ENCODE measurements around the gene DAPK2.

DAPK2 gene

DNA sequence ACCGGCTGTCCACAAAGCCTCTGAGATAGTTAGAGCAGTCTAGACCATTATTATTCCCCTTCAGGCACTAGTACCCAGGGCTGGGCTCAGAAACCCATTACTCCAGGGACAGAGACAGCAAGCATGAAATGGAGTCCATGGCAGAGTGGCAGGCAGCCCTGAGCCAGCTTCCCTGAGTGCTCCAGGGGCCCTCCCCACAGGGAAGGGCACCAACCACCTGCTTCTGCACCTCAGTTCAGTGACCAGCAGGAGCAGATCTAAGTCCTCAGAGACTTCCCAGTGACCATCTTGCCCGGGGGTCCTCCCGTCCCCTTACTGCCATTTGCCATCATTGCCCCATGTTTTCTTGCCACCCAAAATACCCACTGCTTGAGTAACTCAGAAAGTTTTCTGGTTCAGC, 62.0 kb downstream of the DAPK2 start:
- no peak overlapping the region for H2AK5ac ChIP-seq (ENCODE audit: low read length, severe bottlenecking)
- H3K18ac ChIP-seq (ENCODE audit: low read depth in 1 of 2, low read length in 2 of 2) = no peak overlapping the region
- H4K8ac ChIP-seq (ENCODE audit: low read length) = no peak overlapping the region
- H3K9ac ChIP-seq (ENCODE audit: low read length) = no peak overlapping the region
- no peak overlapping the region for H3K27ac ChIP-seq (ENCODE audit: low read length, poor library complexity, severe bottlenecking)
- no peak overlapping the region for H3K14ac ChIP-seq (ENCODE audit: low read length in 2 of 2)
- H3K4me1 ChIP-seq (ENCODE audit: control insufficient read depth, insufficient read depth, low read depth, low read length) = peaks cover under 1% of the 10 kb centered on the region
- H3K27me3 ChIP-seq (ENCODE audit: control insufficient read depth in 1 of 2, insufficient read depth in 1 of 2, low read length in 2 of 2) = peaks cover 0 to 19% of the 10 kb centered on the region in 2 experiments
- H2BK15ac ChIP-seq (ENCODE audit: low read depth, poor library complexity, severe bottlenecking) = no peak overlapping the region
- no peak overlapping the region for H2BK12ac ChIP-seq (ENCODE audit: low read length in 2 of 2)
- H3K36me3 ChIP-seq (ENCODE audit: control insufficient read depth in 1 of 2, insufficient read depth in 2 of 2, low read depth in 1 of 2, low read length in 2 of 2) = peaks cover 3 to 11% of the 10 kb centered on the region in 2 experiments
- WGBS = 93% methylated on average over 3 of the region's 3 CpGs
- H2AFZ ChIP-seq (ENCODE audit: low read depth, low read length) = no peak overlapping the region
- H3K9me3 ChIP-seq (ENCODE audit: control insufficient read depth, low read length) = no peaks in the 10 kb centered on the region
- H2BK120ac ChIP-seq (ENCODE audit: low read depth, low read length) = no peak overlapping the region
- H3K23ac ChIP-seq (ENCODE audit: low read length in 2 of 2) = no peak overlapping the region
- no peaks in the 10 kb centered on the region for H3K79me1 ChIP-seq (replicated peaks; ENCODE audit: low read length, poor library complexity, severe bottlenecking)
- no peak overlapping the region for H3K4me2 ChIP-seq (ENCODE audit: low read length, poor library complexity, severe bottlenecking)
- no peak overlapping the region for H3K4me3 ChIP-seq (ENCODE audit: insufficient read depth in 1 of 2, low read depth in 1 of 2, low read length in 2 of 2)
- H3K4ac ChIP-seq (ENCODE audit: low read depth in 1 of 2, low read length in 2 of 2) = no peak overlapping the region
- H2BK5ac ChIP-seq (ENCODE audit: low read depth, low read length, poor library complexity, severe bottlenecking) = no peak overlapping the region
- DNase-seq = no peak
- no peak overlapping the region for H4K91ac ChIP-seq (ENCODE audit: low read length)

- Histone ChIP-seq H2BK5ac (ENCODE audit: low read depth, low read length, poor library complexity, severe bottlenecking) (no peak overlapping the region), H3K4ac (ENCODE audit: low read depth in 1 of 2, low read length in 2 of 2) (no peak overlapping the region), H3K23ac (ENCODE audit: low read length in 2 of 2) (no peak overlapping the region), H3K9ac (ENCODE audit: low read length) (no peak overlapping the region), H2AFZ (ENCODE audit: low read depth, low read length) (no peak overlapping the region), H4K91ac (ENCODE audit: low read length) (no peak overlapping the region), H3K79me1 (replicated peaks; ENCODE audit: low read length, poor library complexity, severe bottlenecking) (no peaks in the 10 kb centered on the region), H3K14ac (ENCODE audit: low read length in 2 of 2) (no peak overlapping the region), H3K4me3 (ENCODE audit: insufficient read depth in 1 of 2, low read depth in 1 of 2, low read length in 2 of 2) (no peak overlapping the region), H3K4me1 (ENCODE audit: control insufficient read depth, insufficient read depth, low read depth, low read length) (peaks cover 7% of the 10 kb centered on the region), H3K9me3 (ENCODE audit: control insufficient read depth, low read length) (no peaks in the 10 kb centered on the region), H4K8ac (ENCODE audit: low read length) (no peak overlapping the region), H2AK5ac (ENCODE audit: low read length, severe bottlenecking) (no peak overlapping the region), H2BK12ac (ENCODE audit: low read length in 2 of 2) (no peak overlapping the region), H3K18ac (ENCODE audit: low read depth in 1 of 2, low read length in 2 of 2) (no peak overlapping the region), H3K27me3 (ENCODE audit: control insufficient read depth in 1 of 2, insufficient read depth in 1 of 2, low read length in 2 of 2) (peaks cover 0 to 19% of the 10 kb centered on the region in 2 experiments), H3K27ac (ENCODE audit: low read length, poor library complexity, severe bottlenecking) (no peak overlapping the region), H2BK120ac (ENCODE audit: low read depth, low read length) (no peak overlapping the region), H3K36me3 (ENCODE audit: control insufficient read depth in 1 of 2, insufficient read depth in 2 of 2, low read depth in 1 of 2, low read length in 2 of 2) (peaks cover 3 to 11% of the 10 kb centered on the region in 2 experiments), H2BK15ac (ENCODE audit: low read depth, poor library complexity, severe bottlenecking) (no peak overlapping the region), H3K4me2 (ENCODE audit: low read length, poor library complexity, severe bottlenecking) (no peak overlapping the region)
- DNase-seq = no peak
- WGBS = 83% methylated on average over 19 of the region's 19 CpGs
Measured at GRCh38 chr15:63983061-63983711, 63.1 kb downstream of the DAPK2 start.

GRCh38 chr15:63982381-63982854, 63.9 kb downstream of the DAPK2 start:
- no peak overlapping the region for H2BK12ac ChIP-seq (ENCODE audit: low read length in 2 of 2)
- H3K27me3 ChIP-seq (ENCODE audit: control insufficient read depth in 1 of 2, insufficient read depth in 1 of 2, low read length in 2 of 2) = peaks cover 0 to 19% of the 10 kb centered on the region in 2 experiments
- H3K4ac ChIP-seq (ENCODE audit: low read depth in 1 of 2, low read length in 2 of 2) = no peak overlapping the region
- no peak overlapping the region for H2BK5ac ChIP-seq (ENCODE audit: low read depth, low read length, poor library complexity, severe bottlenecking)
- no peak overlapping the region for H3K23ac ChIP-seq (ENCODE audit: low read length in 2 of 2)
- H2AFZ ChIP-seq (ENCODE audit: low read depth, low read length) = no peak overlapping the region
- H2BK120ac ChIP-seq (ENCODE audit: low read depth, low read length) = no peak overlapping the region
- no peaks in the 10 kb centered on the region for H3K9me3 ChIP-seq (ENCODE audit: control insufficient read depth, low read length)
- H3K4me2 ChIP-seq (ENCODE audit: low read length, poor library complexity, severe bottlenecking) = no peak overlapping the region
- no peak overlapping the region for H3K14ac ChIP-seq (ENCODE audit: low read length in 2 of 2)
- H3K18ac ChIP-seq (ENCODE audit: low read depth in 1 of 2, low read length in 2 of 2) = no peak overlapping the region
- no peak overlapping the region for H3K4me3 ChIP-seq (ENCODE audit: insufficient read depth in 1 of 2, low read depth in 1 of 2, low read length in 2 of 2)
- H2AK5ac ChIP-seq (ENCODE audit: low read length, severe bottlenecking) = no peak overlapping the region
- no peak overlapping the region for H3K27ac ChIP-seq (ENCODE audit: low read length, poor library complexity, severe bottlenecking)
- peaks cover 7% of the 10 kb centered on the region for H3K4me1 ChIP-seq (ENCODE audit: control insufficient read depth, insufficient read depth, low read depth, low read length)
- H2BK15ac ChIP-seq (ENCODE audit: low read depth, poor library complexity, severe bottlenecking) = no peak overlapping the region
- no peak overlapping the region for H3K9ac ChIP-seq (ENCODE audit: low read length)
- no peak overlapping the region for H4K8ac ChIP-seq (ENCODE audit: low read length)
- H4K91ac ChIP-seq (ENCODE audit: low read length) = no peak overlapping the region
- H3K36me3 ChIP-seq (ENCODE audit: control insufficient read depth in 1 of 2, insufficient read depth in 2 of 2, low read depth in 1 of 2, low read length in 2 of 2) = peaks cover 3 to 11% of the 10 kb centered on the region in 2 experiments
- WGBS = 90% methylated on average over 6 of the region's 7 CpGs
- H3K79me1 ChIP-seq (replicated peaks; ENCODE audit: low read length, poor library complexity, severe bottlenecking) = no peaks in the 10 kb centered on the region
- DNase-seq = no peak

DNA sequence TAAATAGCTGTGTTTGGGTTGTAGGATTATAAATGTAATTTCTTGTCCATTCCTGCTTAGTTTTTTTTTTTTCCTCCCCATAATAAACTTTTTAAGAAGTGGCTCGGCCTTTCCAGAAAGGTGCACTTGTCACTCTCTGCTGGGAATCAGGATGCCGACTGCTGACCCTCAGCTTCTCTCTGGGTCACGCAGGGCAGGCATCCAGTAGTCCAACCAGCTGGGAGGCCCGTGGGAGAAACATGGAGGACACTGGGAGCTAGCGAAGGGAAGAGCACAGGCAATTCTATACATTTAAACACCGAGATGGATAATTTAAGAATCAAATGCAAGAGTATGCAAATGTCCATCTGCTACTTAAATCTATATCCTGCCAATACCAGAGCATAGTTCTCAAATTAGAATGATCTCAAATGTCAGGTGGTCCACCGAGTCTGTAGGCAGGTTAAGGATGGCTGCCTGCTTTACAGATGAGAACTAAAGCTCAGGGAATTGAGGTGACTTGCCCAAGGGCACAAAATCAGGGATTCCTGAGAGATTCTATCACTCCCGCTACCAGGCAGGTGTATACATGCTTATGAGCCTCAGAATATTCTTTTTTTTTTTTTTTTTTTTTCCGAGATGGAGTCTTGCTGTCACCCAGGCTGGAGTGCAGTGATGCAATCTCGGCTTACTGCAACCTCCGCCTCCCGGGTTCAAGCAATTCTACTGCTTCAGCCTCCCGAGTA, 64.5 kb downstream of the DAPK2 start:
- no peak overlapping the region for H3K23ac ChIP-seq (ENCODE audit: low read length in 2 of 2)
- H3K27me3 ChIP-seq (ENCODE audit: control insufficient read depth in 1 of 2, insufficient read depth in 1 of 2, low read length in 2 of 2) = peaks cover 0 to 19% of the 10 kb centered on the region in 2 experiments
- H3K4me3 ChIP-seq (ENCODE audit: insufficient read depth in 1 of 2, low read depth in 1 of 2, low read length in 2 of 2) = no peak overlapping the region
- H4K91ac ChIP-seq (ENCODE audit: low read length) = no peak overlapping the region
- H3K36me3 ChIP-seq (ENCODE audit: control insufficient read depth in 1 of 2, insufficient read depth in 2 of 2, low read depth in 1 of 2, low read length in 2 of 2) = peaks cover 3 to 11% of the 10 kb centered on the region in 2 experiments
- no peak overlapping the region for H4K8ac ChIP-seq (ENCODE audit: low read length)
- no peak overlapping the region for H2BK12ac ChIP-seq (ENCODE audit: low read length in 2 of 2)
- no peak overlapping the region for H3K9ac ChIP-seq (ENCODE audit: low read length)
- H2BK120ac ChIP-seq (ENCODE audit: low read depth, low read length) = no peak overlapping the region
- no peak overlapping the region for H2BK5ac ChIP-seq (ENCODE audit: low read depth, low read length, poor library complexity, severe bottlenecking)
- H3K79me1 ChIP-seq (replicated peaks; ENCODE audit: low read length, poor library complexity, severe bottlenecking) = no peaks in the 10 kb centered on the region
- H3K14ac ChIP-seq (ENCODE audit: low read length in 2 of 2) = no peak overlapping the region
- H3K9me3 ChIP-seq (ENCODE audit: control insufficient read depth, low read length) = no peaks in the 10 kb centered on the region
- H3K27ac ChIP-seq (ENCODE audit: low read length, poor library complexity, severe bottlenecking) = no peak overlapping the region
- 85% methylated on average over 11 of the region's 13 CpGs for WGBS
- no peak overlapping the region for H2BK15ac ChIP-seq (ENCODE audit: low read depth, poor library complexity, severe bottlenecking)
- no peak overlapping the region for H2AFZ ChIP-seq (ENCODE audit: low read depth, low read length)
- peaks cover 7% of the 10 kb centered on the region for H3K4me1 ChIP-seq (ENCODE audit: control insufficient read depth, insufficient read depth, low read depth, low read length)
- no peak overlapping the region for H3K18ac ChIP-seq (ENCODE audit: low read depth in 1 of 2, low read length in 2 of 2)
- no peak for DNase-seq
- H2AK5ac ChIP-seq (ENCODE audit: low read length, severe bottlenecking) = no peak overlapping the region
- no peak overlapping the region for H3K4me2 ChIP-seq (ENCODE audit: low read length, poor library complexity, severe bottlenecking)
- H3K4ac ChIP-seq (ENCODE audit: low read depth in 1 of 2, low read length in 2 of 2) = no peak overlapping the region
